HepG2 (cell line): ENCODE data around the gene ABAT. TPM values are rescaled to one million over a fixed set of nuclear protein-coding genes. Genes with fewer than 3 reads are reported as not detected.

Source experiments
- ARID4A ChIP-seq: sonication (generic); formaldehyde crosslinking; IDR thresholded peaks from 2 replicates; pipeline ENCODE4 v1.5.0; 2020; ENCODE audit warnings: mild to moderate bottlenecking, missing genetic modification reagents, borderline replicate concordance
- CHD4 ChIP-seq: fragments of 200-600 bp; sonication (generic); IDR thresholded peaks from 2 replicates; pipeline ENCODE4 v1.7.0; 2017; ENCODE audit warnings: mild to moderate bottlenecking, low read length, borderline replicate concordance
- CREB1 ChIP-seq, 2 experiments: fragments of 450-650 bp in 1 of 2; IDR thresholded peaks; 2 replicates each; pipeline ENCODE4 v1.6.1; 2016 to 2017; ENCODE audit warnings: control low read depth in 1 of 2, mild to moderate bottlenecking in 1 of 2, missing compliant biosample characterization in 1 of 2, missing genetic modification characterization in 1 of 2
- GMEB1 ChIP-seq: sonication (generic); formaldehyde crosslinking; IDR thresholded peaks from 2 replicates; pipeline ENCODE4 v1.5.1; 2020; ENCODE audit warnings: missing genetic modification reagents, mild to moderate bottlenecking, borderline replicate concordance
- HMG20B ChIP-seq: conservative IDR thresholded peaks from 2 replicates; pipeline ENCODE4 v1.6.1; 2016; ENCODE audit warnings: missing genetic modification reagents, missing compliant biosample characterization
- MTERF4 ChIP-seq: sonication (generic); formaldehyde crosslinking; IDR thresholded peaks from 2 replicates; pipeline ENCODE4 v1.8.0; 2023; ENCODE audit warnings: mild to moderate bottlenecking, missing genetic modification reagents
- PBX2 ChIP-seq: IDR thresholded peaks from 2 replicates; pipeline ENCODE4 v1.6.1; 2016; ENCODE audit warnings: control low read depth
- RARA ChIP-seq: IDR thresholded peaks from 2 replicates; pipeline ENCODE4 v1.6.1; 2016; ENCODE audit warnings: missing genetic modification reagents, missing compliant biosample characterization
- RFX3 ChIP-seq: IDR thresholded peaks from 2 replicates; pipeline ENCODE4 v1.6.1; 2016; ENCODE audit warnings: missing biosample characterization, missing genetic modification reagents
- TRAFD1 ChIP-seq: sonication (generic); formaldehyde crosslinking; IDR thresholded peaks from 2 replicates; pipeline ENCODE4 v1.5.1; 2020; ENCODE audit warnings: missing genetic modification reagents, mild to moderate bottlenecking, borderline replicate concordance
- ZBTB20 ChIP-seq: sonication (generic); formaldehyde crosslinking; IDR thresholded peaks from 2 replicates; pipeline ENCODE4 v1.8.1; 2023; ENCODE audit warnings: missing genetic modification reagents, low read depth, mild to moderate bottlenecking, borderline replicate concordance
- ZBTB21 ChIP-seq: sonication (generic); formaldehyde crosslinking; IDR thresholded peaks from 2 replicates; pipeline ENCODE4 v1.4.0; 2020; ENCODE audit warnings: missing genetic modification reagents
- ZNF224 ChIP-seq: sonication (generic); formaldehyde crosslinking; IDR thresholded peaks from 2 replicates; pipeline ENCODE4 v1.5.0; 2020; ENCODE audit warnings: mild to moderate bottlenecking, missing genetic modification reagents
- ZNF496 ChIP-seq: sonication (generic); formaldehyde crosslinking; IDR thresholded peaks from 2 replicates; pipeline ENCODE4 v1.8.1; 2023; ENCODE audit warnings: mild to moderate bottlenecking, moderate library complexity, missing genetic modification reagents; ENCODE audit not compliant: insufficient replicate concordance
- ZNF510 ChIP-seq: sonication (generic); formaldehyde crosslinking; IDR thresholded peaks from 2 replicates; pipeline ENCODE4 v1.4.0; 2020; ENCODE audit warnings: low read depth, mild to moderate bottlenecking, missing genetic modification reagents
- ZNF556 ChIP-seq: sonication (generic); formaldehyde crosslinking; IDR thresholded peaks from 2 replicates; pipeline ENCODE4 v1.4.0; 2020; ENCODE audit warnings: mild to moderate bottlenecking, missing genetic modification reagents, borderline replicate concordance
- ZNF709 ChIP-seq: sonication (generic); formaldehyde crosslinking; IDR thresholded peaks from 2 replicates; pipeline ENCODE4 v1.5.0; 2020; ENCODE audit warnings: mild to moderate bottlenecking, missing genetic modification reagents
- ZNF83 ChIP-seq: sonication (generic); formaldehyde crosslinking; IDR thresholded peaks from 2 replicates; pipeline ENCODE4 v1.4.0; 2020; ENCODE audit warnings: missing genetic modification reagents, mild to moderate bottlenecking, borderline replicate concordance
- polyA plus RNA-seq, 8 experiments: library from polyadenylated mRNA; depleted of rRNA in 3 of 8; stranded (reverse) in 7 of 8; unstranded in 1 of 8; fragments of >200 nt; fragmentation: Illumina TruSeq in 4 of 8; extraction: Trizol in 4 of 8; gene quantifications; 2 replicates each; pipeline versions ENCODE4 v1.2.1 to v1.2.3, GENCODE V29; 2011 to 2016; ENCODE audit warnings: low read depth in 4 of 8, missing spikeins in 1 of 8, mixed read lengths in 1 of 8; ENCODE audit not compliant: insufficient read depth in 1 of 8
- total RNA-seq, 5 experiments: library from RNA; depleted of rRNA; stranded (reverse); fragments of >200 nt; fragmentation: Illumina TruSeq; extraction: Trizol; gene quantifications; 2 replicates each; pipeline ENCODE4 v1.2.3, GENCODE V29; 2016; ENCODE audit warnings: low read depth in 1 of 5

Gene ABAT
- total and polyA plus RNA-seq, 2 of the 13 experiments (the other 11 are each of a cell fraction or from before 2014, with no cell fraction given): 47.6 to 97.3 TPM

GRCh38 chr16:8630255-8630953 lies 44.0 kb upstream of the ABAT start (continued):
- TF ChIP-seq GMEB1 (CRISPR knock-in tag) (no peak), ZNF224 (CRISPR knock-in tag) (no peak), ZNF83 (CRISPR knock-in tag) (no peak), CHD4 (peak; percentile 38; the same call in 1 of the 2 replicates), RARA (peak; percentile 88), HMG20B (no peak), ZNF556 (CRISPR knock-in tag) (0 out of 2 replicates have a peak, but pooled peaks have one; percentile 33), ARID4A (CRISPR knock-in tag) (0 out of 2 replicates have a peak, but pooled peaks have one; percentile 47), CREB1 (IDR thresholded peaks at IDR 0.05) (0 out of 2 replicates have a peak, but pooled peaks have one; percentile 20), CREB1 (CRISPR knock-in tag; IDR thresholded peaks at IDR 0.05) (no peak), ZBTB21 (CRISPR knock-in tag) (peak; percentile 72; the same call in 1 of the 2 replicates), RFX3 (CRISPR knock-in tag) (no peak), ZNF496 (CRISPR knock-in tag) (no peak), ZBTB20 (CRISPR knock-in tag) (0 out of 2 replicates have a peak, but pooled peaks have one; percentile 19), ZNF709 (peak; percentile 29; the same call in 1 of the 2 replicates), TRAFD1 (CRISPR knock-in tag) (peak; percentile 45; the same call in 1 of the 2 replicates), ZNF510 (CRISPR knock-in tag) (no peak), MTERF4 (CRISPR knock-in tag) (0 out of 2 replicates have a peak, but pooled peaks have one; percentile 29), PBX2 (CRISPR knock-in tag) (peak; percentile 34; the same call in 1 of the 2 replicates)
